Mesenchymal stem cell (in vitro differentiated cells and primary cell): ENCODE results near the gene PIR.

Experiments used
- DNase-seq: peaks from one replicate; pipeline ENCODE4 v3.0.0-alpha.2; 2013
- H2AFZ ChIP-seq: one replicate; pipeline ENCODE4 v1.6.1; 2013; ENCODE audit warnings: low read depth, mild to moderate bottlenecking, control low read depth, inconsistent platforms, low read length, moderate library complexity
- H2AK5ac ChIP-seq: 2 replicates; pipeline ENCODE4 v1.6.1; 2013; ENCODE audit warnings: low read length, moderate library complexity, mild to moderate bottlenecking, inconsistent platforms; ENCODE audit not compliant: severe bottlenecking
- H2BK120ac ChIP-seq: one replicate; pipeline ENCODE4 v1.6.1; 2013; ENCODE audit warnings: low read depth, mild to moderate bottlenecking, inconsistent platforms, low read length, moderate library complexity
- H2BK12ac ChIP-seq, 2 experiments: one replicate each; pipeline ENCODE4 v1.6.1; 2013; ENCODE audit warnings: inconsistent platforms in 2 of 2, low read length in 2 of 2, mild to moderate bottlenecking in 2 of 2, moderate library complexity in 2 of 2, control low read depth in 1 of 2
- H2BK15ac ChIP-seq: one replicate; pipeline ENCODE4 v1.6.1; 2013; ENCODE audit warnings: mild to moderate bottlenecking, low read depth, inconsistent platforms; ENCODE audit not compliant: poor library complexity, severe bottlenecking
- H2BK5ac ChIP-seq: 2 replicates; pipeline ENCODE4 v1.6.1; 2013; ENCODE audit warnings: low read depth, mild to moderate bottlenecking, low read length, control low read depth, inconsistent platforms; ENCODE audit not compliant: poor library complexity, severe bottlenecking
- H3K14ac ChIP-seq, 2 experiments: one replicate each; pipeline ENCODE4 v1.6.1; 2013; ENCODE audit warnings: inconsistent platforms in 2 of 2, low read length in 2 of 2, control low read depth in 1 of 2, mild to moderate bottlenecking in 1 of 2, moderate library complexity in 1 of 2
- H3K18ac ChIP-seq, 2 experiments: one replicate each; pipeline ENCODE4 v1.6.1; 2013; ENCODE audit warnings: inconsistent platforms in 2 of 2, low read length in 2 of 2, control low read depth in 1 of 2, low read depth in 1 of 2, mild to moderate bottlenecking in 1 of 2
- H3K23ac ChIP-seq, 2 experiments: one replicate each; pipeline ENCODE4 v1.6.1; 2013; ENCODE audit warnings: inconsistent platforms in 2 of 2, low read length in 2 of 2, mild to moderate bottlenecking in 2 of 2, moderate library complexity in 2 of 2, control low read depth in 1 of 2
- H3K27ac ChIP-seq: 2 replicates; pipeline ENCODE4 v1.5.1; 2013; ENCODE audit warnings: mild to moderate bottlenecking, moderate library complexity, low read length, control low read depth, inconsistent platforms; ENCODE audit not compliant: poor library complexity, severe bottlenecking
- H3K27me3 ChIP-seq, 2 experiments: 2 replicates each; pipeline versions ENCODE4 v1.6.1 to v1.7.0; 2013; ENCODE audit warnings: low read length in 2 of 2, mild to moderate bottlenecking in 2 of 2, moderate library complexity in 2 of 2, control low read depth in 1 of 2, inconsistent platforms in 1 of 2; ENCODE audit not compliant: control insufficient read depth in 1 of 2, insufficient read depth in 1 of 2
- H3K36me3 ChIP-seq, 2 experiments: 2 replicates each; pipeline versions ENCODE4 v1.6.1 to v1.7.0; 2013; ENCODE audit warnings: low read length in 2 of 2, control low read depth in 1 of 2, inconsistent platforms in 1 of 2, low read depth in 1 of 2, mild to moderate bottlenecking in 1 of 2; ENCODE audit not compliant: insufficient read depth in 2 of 2, control insufficient read depth in 1 of 2
- H3K4ac ChIP-seq, 2 experiments: one replicate each; pipeline ENCODE4 v1.6.1; 2013; ENCODE audit warnings: inconsistent platforms in 2 of 2, low read length in 2 of 2, mild to moderate bottlenecking in 2 of 2, moderate library complexity in 2 of 2, control low read depth in 1 of 2, low read depth in 1 of 2
- H3K4me1 ChIP-seq: 2 replicates; pipeline ENCODE4 v1.6.1; 2013; ENCODE audit warnings: low read depth, low read length, control low read depth; ENCODE audit not compliant: control insufficient read depth, insufficient read depth
- H3K4me2 ChIP-seq: 2 replicates; pipeline ENCODE4 v1.6.1; 2013; ENCODE audit warnings: low read length, mild to moderate bottlenecking, inconsistent platforms; ENCODE audit not compliant: poor library complexity, severe bottlenecking
- H3K4me3 ChIP-seq, 2 experiments: 2 replicates each; pipeline versions ENCODE4 v1.5.1 to v1.7.0; 2013; ENCODE audit warnings: low read length in 2 of 2, mild to moderate bottlenecking in 2 of 2, control low read depth in 1 of 2, low read depth in 1 of 2; ENCODE audit not compliant: insufficient read depth in 1 of 2
- H3K79me1 ChIP-seq: replicated peaks from 2 replicates; pipeline ENCODE4 v1.6.1; 2013; ENCODE audit warnings: mild to moderate bottlenecking, control low read depth, low read length, inconsistent platforms; ENCODE audit not compliant: poor library complexity, severe bottlenecking
- H3K9ac ChIP-seq: 2 replicates; pipeline ENCODE4 v1.7.0; 2013; ENCODE audit warnings: mild to moderate bottlenecking, low read length, moderate library complexity
- H3K9me3 ChIP-seq: 2 replicates; pipeline ENCODE4 v1.7.0; 2013; ENCODE audit warnings: mild to moderate bottlenecking, low read length; ENCODE audit not compliant: control insufficient read depth
- H4K8ac ChIP-seq: one replicate; pipeline ENCODE4 v1.6.1; 2013; ENCODE audit warnings: inconsistent platforms, mild to moderate bottlenecking, low read length, moderate library complexity
- H4K91ac ChIP-seq: one replicate; pipeline ENCODE4 v1.6.1; 2013; ENCODE audit warnings: mild to moderate bottlenecking, low read length, inconsistent platforms
- WGBS: methylation state at CpG from one replicate; pipeline ENCODE4 v1.1.7; 2013; ENCODE audit warnings: mixed read lengths; 5-methylcytosine and 5-hydroxymethylcytosine counted together

The PIR gene

GRCh38 chrX:15344106-15344505 is 149.0 kb downstream of the PIR start:
- Histone ChIP-seq H2BK120ac (no peak overlapping the region), H2AK5ac (no peak overlapping the region), H3K14ac (no peak overlapping the region), H3K18ac (no peak overlapping the region), H3K4ac (no peak overlapping the region), H3K4me3 (no peak overlapping the region), H3K23ac (no peak overlapping the region), H4K91ac (no peak overlapping the region), H4K8ac (no peak overlapping the region), H2BK5ac (no peak overlapping the region), H3K27me3 (peaks cover 0 to 23% of the 10 kb centered on the region in 2 experiments), H2AFZ (no peak overlapping the region), H3K9ac (no peak overlapping the region), H3K4me1 (no peaks in the 10 kb centered on the region), H3K9me3 (no peaks in the 10 kb centered on the region), H3K36me3 (no peaks in the 10 kb centered on the region), H3K79me1 (no peaks in the 10 kb centered on the region), H3K27ac (no peak overlapping the region), H3K4me2 (no peak overlapping the region), H2BK12ac (no peak overlapping the region), H2BK15ac (no peak overlapping the region)
- no peak for DNase-seq

GRCh38 chrX:15343075-15343476 is 150.1 kb downstream of the PIR start:
- Histone ChIP-seq H3K23ac (no peak overlapping the region), H3K4ac (no peak overlapping the region), H4K91ac (no peak overlapping the region), H3K27ac (no peak overlapping the region), H3K9me3 (no peaks in the 10 kb centered on the region), H2BK5ac (no peak overlapping the region), H3K27me3 (peaks cover 0 to 24% of the 10 kb centered on the region in 2 experiments), H2BK120ac (no peak overlapping the region), H3K14ac (no peak overlapping the region), H3K18ac (no peak overlapping the region), H3K4me1 (no peaks in the 10 kb centered on the region), H2BK12ac (no peak overlapping the region), H3K4me2 (no peak overlapping the region), H3K9ac (no peak overlapping the region), H2AFZ (no peak overlapping the region), H4K8ac (no peak overlapping the region), H3K36me3 (no peaks in the 10 kb centered on the region), H2BK15ac (no peak overlapping the region), H3K79me1 (no peaks in the 10 kb centered on the region), H3K4me3 (no peak overlapping the region), H2AK5ac (no peak overlapping the region)
- DNase-seq: peak; percentile 56
- 77% methylated on average over 2 of the region's 5 CpGs for WGBS

- no peak overlapping the region for H3K4me2 ChIP-seq
- no peaks in the 10 kb centered on the region for H3K9me3 ChIP-seq
- H2BK12ac ChIP-seq: no peak overlapping the region
- 100% methylated on average over 2 of the region's 2 CpGs for WGBS
- H2AFZ ChIP-seq: no peak overlapping the region
- no peak overlapping the region for H3K9ac ChIP-seq
- H2AK5ac ChIP-seq: no peak overlapping the region
- no peaks in the 10 kb centered on the region for H3K79me1 ChIP-seq
- no peak overlapping the region for H4K91ac ChIP-seq
- H2BK5ac ChIP-seq: no peak overlapping the region
- H3K23ac ChIP-seq: no peak overlapping the region
- no peak overlapping the region for H2BK120ac ChIP-seq
- peaks cover 0 to 23% of the 10 kb centered on the region in 2 experiments for H3K27me3 ChIP-seq
- H3K14ac ChIP-seq: no peak overlapping the region
- no peak overlapping the region for H3K4me3 ChIP-seq
- H4K8ac ChIP-seq: no peak overlapping the region
- H3K27ac ChIP-seq: no peak overlapping the region
- no peaks in the 10 kb centered on the region for H3K36me3 ChIP-seq
- H3K4ac ChIP-seq: no peak overlapping the region
- no peak overlapping the region for H3K18ac ChIP-seq
- no peak for DNase-seq
- H2BK15ac ChIP-seq: no peak overlapping the region
- no peaks in the 10 kb centered on the region for H3K4me1 ChIP-seq
Observed at GRCh38 chrX:15340867-15341266, 152.3 kb downstream of the PIR start.

GRCh38 chrX:15336023-15336413 is 157.1 kb downstream of the PIR start:
- H3K18ac ChIP-seq: peak overlapping the region in 1 of 2 experiments; percentile 48

More at GRCh38 chrX:15336023-15336413, 157.1 kb downstream of the PIR start:
- Histone ChIP-seq H3K9ac (peak overlapping the region; percentile 94), H3K4me2 (peak overlapping the region; percentile 33), H4K8ac (no peak overlapping the region), H2BK5ac (no peak overlapping the region), H3K4me3 (peak overlapping the region in 1 of 2 experiments; percentile 93), H3K4ac (no peak overlapping the region), H2AK5ac (no peak overlapping the region), H2BK12ac (no peak overlapping the region), H4K91ac (no peak overlapping the region), H3K14ac (no peak overlapping the region), H3K27me3 (peaks cover 0 to 20% of the 10 kb centered on the region in 2 experiments), H3K79me1 (peaks cover 2% of the 10 kb centered on the region), H2AFZ (peak overlapping the region; percentile 46), H2BK120ac (no peak overlapping the region), H3K9me3 (no peaks in the 10 kb centered on the region), H3K23ac (no peak overlapping the region), H3K27ac (no peak overlapping the region), H3K4me1 (no peaks in the 10 kb centered on the region), H3K36me3 (peaks cover 5 to 7% of the 10 kb centered on the region in 2 experiments), H2BK15ac (no peak overlapping the region)
- DNase-seq: peak; percentile 90
- 7% methylated on average over 9 of the region's 10 CpGs for WGBS
